HFF-Myc (cell line): ENCODE results near the gene SSBP3.

Experiments
- DNase-seq: peaks from one replicate; pipeline ENCODE4 v3.0.0-alpha.2; 2011; ENCODE audit warnings: low read depth; ENCODE audit errors: extremely low read depth
- H3K4me3 ChIP-seq: replicated peaks from 2 replicates; pipeline ENCODE4 v1.5.1; 2011; ENCODE audit warnings: low read depth, mild to moderate bottlenecking, control low read depth, low read length
- TF ChIP-seq, protein P1 (sequence below): IDR thresholded peaks from 2 replicates; pipeline ENCODE4 v1.5.1; 2012; ENCODE audit warnings: mild to moderate bottlenecking, low read depth, low read length, control low read depth; ENCODE audit errors: missing control alignments

SSBP3 gene

GRCh38 chr1:54263601-54264226 lies 142.5 kb downstream of the SSBP3 start:
- no peak for DNase-seq
- TF ChIP-seq, protein P1, sequence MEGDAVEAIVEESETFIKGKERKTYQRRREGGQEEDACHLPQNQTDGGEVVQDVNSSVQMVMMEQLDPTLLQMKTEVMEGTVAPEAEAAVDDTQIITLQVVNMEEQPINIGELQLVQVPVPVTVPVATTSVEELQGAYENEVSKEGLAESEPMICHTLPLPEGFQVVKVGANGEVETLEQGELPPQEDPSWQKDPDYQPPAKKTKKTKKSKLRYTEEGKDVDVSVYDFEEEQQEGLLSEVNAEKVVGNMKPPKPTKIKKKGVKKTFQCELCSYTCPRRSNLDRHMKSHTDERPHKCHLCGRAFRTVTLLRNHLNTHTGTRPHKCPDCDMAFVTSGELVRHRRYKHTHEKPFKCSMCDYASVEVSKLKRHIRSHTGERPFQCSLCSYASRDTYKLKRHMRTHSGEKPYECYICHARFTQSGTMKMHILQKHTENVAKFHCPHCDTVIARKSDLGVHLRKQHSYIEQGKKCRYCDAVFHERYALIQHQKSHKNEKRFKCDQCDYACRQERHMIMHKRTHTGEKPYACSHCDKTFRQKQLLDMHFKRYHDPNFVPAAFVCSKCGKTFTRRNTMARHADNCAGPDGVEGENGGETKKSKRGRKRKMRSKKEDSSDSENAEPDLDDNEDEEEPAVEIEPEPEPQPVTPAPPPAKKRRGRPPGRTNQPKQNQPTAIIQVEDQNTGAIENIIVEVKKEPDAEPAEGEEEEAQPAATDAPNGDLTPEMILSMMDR: no peak

GRCh38 chr1:54262244-54262643 lies 143.9 kb downstream of the SSBP3 start:
- no peak for DNase-seq
- H3K4me3 ChIP-seq: no peak overlapping the region
- TF ChIP-seq, protein P1: no peak

More at GRCh38 chr1:54263601-54264226, 142.5 kb downstream of the SSBP3 start:
- no peak overlapping the region for H3K4me3 ChIP-seq

GRCh38 chr1:54260810-54261209 lies 145.4 kb downstream of the SSBP3 start:
- DNase-seq: no peak
- no peak overlapping the region for H3K4me3 ChIP-seq
- TF ChIP-seq, protein P1: no peak

DNA sequence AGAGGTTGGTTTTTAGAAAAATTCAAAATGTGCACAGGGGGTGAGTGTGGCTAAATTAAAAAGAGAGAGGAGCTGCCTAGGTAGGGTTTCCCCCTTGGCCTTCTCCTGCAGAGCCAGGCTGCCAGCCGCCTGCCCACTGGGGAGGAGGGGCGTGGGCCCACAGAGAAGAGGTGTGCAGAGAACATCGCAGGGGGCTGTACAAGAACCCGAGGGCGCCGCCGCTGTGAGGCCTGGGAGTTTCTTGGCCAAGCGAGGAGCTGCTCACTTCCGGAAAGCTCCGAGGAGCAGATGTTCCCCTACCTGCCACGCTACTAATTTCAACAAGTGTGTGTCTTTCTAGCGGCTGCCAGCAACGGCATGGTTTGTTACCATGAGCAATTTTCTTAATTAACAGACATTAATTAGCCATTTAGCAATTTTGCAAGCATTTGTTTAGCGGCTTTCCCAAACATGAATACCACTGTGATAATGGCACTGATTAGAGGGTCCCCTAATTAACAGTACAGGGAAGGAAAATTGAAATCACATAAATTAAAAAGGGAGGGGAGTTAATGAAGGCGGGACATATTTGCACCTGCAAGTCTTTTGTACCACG lies 146.6 kb downstream of the SSBP3 start:
- TF ChIP-seq, protein P1: no peak
- DNase-seq: no peak
- no peak overlapping the region for H3K4me3 ChIP-seq

DNA sequence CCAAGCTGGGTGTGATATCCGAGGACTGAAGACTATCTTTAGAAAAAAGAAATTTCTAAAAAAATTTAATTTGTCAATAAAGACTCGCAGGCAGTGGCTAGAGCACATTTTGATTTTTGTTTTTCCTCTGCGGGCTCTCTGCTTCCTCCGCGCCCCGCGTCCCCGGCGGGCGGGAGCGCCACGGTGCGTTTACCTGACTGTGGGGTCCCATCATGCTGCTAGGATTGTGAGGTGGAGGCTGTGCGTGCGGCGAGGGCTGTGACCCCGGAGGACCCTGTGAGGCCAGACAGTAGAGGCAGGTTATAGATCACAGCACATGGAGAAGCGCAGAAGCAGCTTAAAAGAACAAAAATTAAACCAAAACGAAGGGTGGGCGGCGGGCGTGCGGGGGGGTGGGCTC lies 148.3 kb downstream of the SSBP3 start:
- DNase-seq: no peak
- H3K4me3 ChIP-seq: no peak overlapping the region
- TF ChIP-seq, protein P1: no peak

GRCh38 chr1:54257346-54257620 lies 148.9 kb downstream of the SSBP3 start:
- H3K4me3 ChIP-seq: no peak overlapping the region
- no peak for DNase-seq
- TF ChIP-seq, protein P1: no peak
